ENCODE results near the gene LIN7C. TPM values are rescaled to one million over a fixed set of nuclear protein-coding genes. Genes with fewer than 3 reads are reported as not detected.

The LIN7C gene
- polyA plus RNA-seq, 5 donors, result 15.7 to 23.5 (median 21.3) TPM

DNA sequence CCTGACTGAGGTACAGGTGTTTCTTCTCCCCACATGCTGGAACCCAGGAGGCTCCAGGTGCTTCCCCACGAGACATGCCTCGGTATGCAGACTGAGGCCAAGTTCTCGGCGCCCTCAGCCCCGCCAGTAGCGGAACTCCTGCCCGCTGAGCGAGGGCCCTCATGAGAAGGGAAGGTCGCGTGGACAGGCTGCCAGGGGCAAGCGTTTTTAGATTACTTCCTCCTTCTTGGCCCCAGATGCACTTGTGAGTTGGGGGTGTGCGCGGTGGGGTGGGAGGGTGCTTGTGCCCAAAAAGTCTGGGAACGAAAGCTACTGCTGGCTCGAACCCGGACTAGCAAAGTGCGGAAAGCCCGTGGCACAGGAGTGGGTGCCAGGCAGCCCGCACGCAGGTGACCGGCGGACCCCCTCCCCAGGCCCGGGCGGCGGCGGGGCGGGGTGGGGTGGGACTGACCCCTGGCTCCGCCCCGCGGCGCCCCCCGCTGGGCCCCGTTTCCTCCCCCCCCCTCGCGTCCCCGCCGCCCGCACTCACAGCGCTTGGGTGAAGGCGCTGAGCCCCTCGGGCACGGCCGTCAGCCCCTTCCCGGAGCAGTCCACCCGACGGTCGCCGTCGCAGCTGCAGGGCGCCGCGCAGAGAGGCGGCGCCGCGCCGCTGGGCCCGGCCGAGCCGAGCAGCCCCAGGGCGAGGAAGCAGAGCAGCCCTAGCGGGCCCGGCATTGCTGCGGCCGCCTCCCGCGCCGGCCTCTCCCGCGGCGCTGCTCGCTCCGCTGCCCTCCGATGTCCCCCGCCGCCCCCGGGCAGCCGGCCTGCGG, 34.8 kb downstream of the LIN7C start:
- no peak for DNase-seq

GRCh38 chr11:27470826-27471588, 35.6 kb downstream of the LIN7C start:
- DNase-seq, result no peak

DNA sequence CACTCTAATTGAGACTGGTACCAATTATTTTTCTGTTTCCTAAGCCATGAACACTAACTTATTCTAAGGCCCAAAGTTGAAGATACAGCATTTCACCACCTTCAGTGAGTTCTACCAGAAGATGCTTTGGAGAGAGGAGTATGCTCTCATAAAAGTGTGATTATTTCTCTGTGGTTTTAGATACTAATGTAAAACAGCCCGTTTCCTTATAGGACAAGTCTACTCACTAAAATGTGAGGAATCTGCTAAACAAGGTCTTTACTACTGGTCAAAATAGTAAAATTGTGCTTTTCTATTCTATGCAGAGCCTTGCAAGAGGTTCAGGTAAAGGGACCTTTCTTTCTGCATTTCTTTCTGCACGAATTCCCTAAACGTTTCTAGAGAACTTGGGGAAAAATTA, 36.4 kb downstream of the LIN7C start:
- DNase-seq, result no peak

DNA sequence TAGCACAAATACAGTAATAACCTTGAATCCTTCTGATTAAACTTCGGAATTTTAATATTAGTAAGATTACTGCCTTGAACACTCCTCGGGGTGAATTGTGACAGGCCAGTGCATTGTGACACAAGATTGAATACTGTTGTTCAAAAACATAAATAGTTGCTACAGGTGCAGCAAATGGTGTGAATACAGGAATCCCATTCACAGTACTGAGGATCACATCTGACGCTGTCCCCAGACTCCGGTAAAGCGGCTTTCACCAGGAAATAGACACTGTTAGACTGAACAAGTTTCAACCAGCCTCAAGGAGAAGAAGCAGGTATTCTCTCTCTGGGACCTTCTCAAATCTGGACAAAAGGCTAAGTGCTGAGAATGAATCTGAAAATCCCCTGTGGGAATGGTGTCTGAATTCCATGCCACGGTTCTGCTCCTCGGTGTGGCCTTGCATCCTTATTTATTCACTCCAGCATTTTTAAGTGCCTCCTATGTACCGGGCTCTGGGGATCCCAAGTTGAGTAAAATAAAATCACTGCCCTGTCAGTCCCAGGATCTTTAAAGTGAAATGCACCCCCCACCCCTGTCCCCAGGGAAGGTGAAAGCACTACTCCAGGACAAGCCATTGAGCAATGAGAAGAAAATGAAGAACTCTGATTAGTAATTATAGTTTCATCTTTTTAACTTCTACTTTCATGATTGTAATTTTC, 37.4 kb downstream of the LIN7C start:
- DNase-seq, result no peak

DNA sequence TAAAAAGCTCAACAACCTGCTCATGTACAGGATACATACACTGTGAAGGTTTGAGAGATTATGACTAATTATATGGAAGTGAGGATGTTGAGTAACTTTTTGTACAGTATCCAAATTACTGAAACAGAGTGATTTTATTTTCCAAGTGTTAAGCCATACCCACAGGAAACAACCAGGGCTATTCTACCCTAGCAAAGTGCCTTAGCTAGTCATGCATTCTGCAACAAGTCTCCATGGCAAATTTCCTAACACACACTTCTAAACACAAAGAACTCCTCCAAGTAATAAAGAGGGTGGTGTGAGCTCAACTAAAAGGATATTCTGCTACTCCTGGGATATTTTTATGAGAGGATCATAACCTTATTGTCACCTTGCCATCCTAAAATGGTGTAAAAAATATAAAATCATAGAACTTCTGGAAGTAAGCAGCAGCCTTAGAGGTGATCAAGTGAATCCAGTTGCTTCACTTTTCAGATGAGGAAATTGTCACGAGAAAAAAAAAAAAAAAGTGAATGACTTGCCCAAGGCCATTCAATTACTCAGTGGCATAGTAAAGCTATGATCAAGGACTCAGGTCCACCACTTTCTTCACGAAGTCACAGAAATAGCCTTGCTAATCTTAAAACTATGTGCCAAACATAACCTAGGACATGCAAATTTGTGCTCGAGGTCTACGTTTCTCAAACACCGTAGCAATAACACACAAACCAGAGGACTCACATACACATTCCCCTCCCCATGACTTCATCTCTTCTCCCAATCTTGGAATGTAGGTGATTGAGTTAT, 38.2 kb downstream of the LIN7C start:
- DNase-seq, result no peak

DNA sequence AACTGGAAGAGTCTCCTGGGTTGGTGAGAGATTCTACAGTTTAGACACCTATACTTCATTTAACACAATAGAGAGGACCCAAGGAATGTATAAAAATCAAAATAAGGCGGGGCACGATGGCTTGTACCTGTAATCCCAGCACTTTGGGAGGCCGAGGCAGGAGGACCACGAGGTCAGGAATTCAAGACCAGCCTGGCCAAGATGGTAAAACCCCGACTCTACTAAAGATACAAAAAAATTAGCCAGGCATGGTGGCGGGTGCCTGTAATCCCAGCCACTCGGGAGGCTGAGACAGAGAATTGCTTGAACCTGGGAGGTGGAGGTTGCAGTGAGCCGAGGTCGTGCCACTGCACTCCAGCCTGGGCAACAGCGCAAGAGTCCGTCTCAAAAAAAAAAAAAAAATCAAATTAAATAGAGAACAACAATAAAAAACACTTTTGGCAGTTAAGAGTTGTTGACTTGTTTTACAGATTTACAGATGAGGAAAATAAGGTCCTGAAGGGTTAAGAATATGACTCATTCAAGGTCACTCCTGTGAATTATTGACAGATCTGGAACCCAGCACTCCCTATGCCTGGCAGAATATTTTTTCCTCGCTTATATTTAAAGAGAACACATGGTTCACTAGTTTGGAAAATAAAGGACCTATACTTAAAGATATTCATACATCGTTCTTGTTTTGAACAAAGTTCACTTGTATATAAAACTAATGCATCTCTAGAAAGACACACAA, 39.2 kb downstream of the LIN7C start:
- DNase-seq, result no peak

GRCh38 chr11:27466363-27466762, 40.2 kb downstream of the LIN7C start:
- no peak for DNase-seq

GRCh38 chr11:27465629-27466028, 40.9 kb downstream of the LIN7C start:
- no peak for DNase-seq

GRCh38 chr11:27464909-27465308, 41.7 kb downstream of the LIN7C start:
- no peak for DNase-seq

GRCh38 chr11:27464289-27464696, 42.3 kb downstream of the LIN7C start:
- DNase-seq, result no peak

DNA sequence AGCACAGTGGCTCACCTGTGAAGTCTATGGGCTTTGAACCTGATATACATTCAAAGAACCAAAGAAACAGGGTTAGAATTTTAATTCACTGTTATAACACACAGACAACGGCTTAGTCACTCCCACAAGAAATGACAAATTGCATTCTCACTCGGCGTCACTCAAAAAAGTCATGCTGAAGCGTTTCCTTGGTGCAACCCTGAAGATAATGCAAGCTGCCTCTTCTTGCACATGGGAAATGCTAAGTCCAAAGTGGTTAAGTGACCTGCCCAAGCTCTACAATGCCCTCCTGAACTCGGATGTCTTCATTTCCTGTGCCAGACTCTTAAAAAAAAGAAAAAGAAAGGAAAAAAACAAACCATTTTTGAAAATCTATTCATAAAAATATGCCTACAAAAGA, 44.0 kb downstream of the LIN7C start:
- no peak for DNase-seq

- no peak for DNase-seq
These were observed 46.2 kb downstream of the LIN7C start for GRCh38 chr11:27460158-27460978.

- no peak for DNase-seq
These were observed 47.4 kb downstream of the LIN7C start for GRCh38 chr11:27459191-27459590.

- no peak for DNase-seq
These were observed 48.4 kb downstream of the LIN7C start for GRCh38 chr11:27458182-27458581.

DNA sequence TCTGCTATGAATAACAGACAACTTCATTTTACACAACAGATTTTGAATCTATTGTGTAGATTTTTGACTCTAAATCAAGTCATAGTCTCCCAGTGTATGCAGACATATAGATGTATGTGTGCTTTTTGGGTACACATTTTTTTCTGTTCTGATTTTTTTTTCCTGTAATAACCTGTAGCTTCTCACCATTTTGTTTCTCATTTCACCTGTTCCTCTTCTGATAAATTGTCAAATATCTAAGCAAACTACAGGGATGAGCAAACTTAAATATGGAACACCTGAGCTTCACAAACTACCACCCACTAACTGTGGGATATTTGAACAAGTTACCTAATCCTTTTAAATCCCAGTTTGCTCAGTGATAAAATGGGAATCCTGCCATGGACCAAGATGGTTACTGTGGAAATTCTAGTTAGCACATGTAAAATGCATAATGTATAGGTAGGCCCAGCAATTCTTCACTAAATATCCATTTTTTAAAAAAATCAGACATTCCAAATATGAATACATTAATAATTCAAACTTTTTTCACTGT, 49.7 kb downstream of the LIN7C start:
- DNase-seq, result no peak

- no peak for DNase-seq
These were observed 50.3 kb downstream of the LIN7C start for GRCh38 chr11:27456140-27456794.

- DNase-seq, result no peak
These were observed 50.9 kb downstream of the LIN7C start for GRCh38 chr11:27455667-27456066.

- no peak for DNase-seq
These were observed 52.9 kb downstream of the LIN7C start for GRCh38 chr11:27453701-27454100.

DNA sequence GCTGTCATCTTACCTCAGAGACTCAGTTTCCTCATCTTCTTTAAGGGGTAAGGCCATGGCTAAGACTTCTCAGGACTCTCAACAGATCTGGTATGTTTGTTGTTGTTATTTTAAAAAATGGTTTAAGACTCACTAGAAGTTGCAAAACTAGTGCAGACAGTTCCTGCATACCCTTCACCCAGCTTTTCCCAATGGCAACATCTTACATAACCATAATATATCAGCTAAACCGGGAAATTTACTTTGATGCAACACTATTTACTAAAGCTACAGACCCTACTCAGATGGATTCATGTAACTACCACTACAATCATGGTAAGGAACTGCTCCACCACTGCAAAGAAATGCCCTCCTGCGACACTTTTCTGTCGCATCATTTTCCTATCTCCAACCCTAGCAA, 54.4 kb downstream of the LIN7C start:
- DNase-seq, result no peak
